AG04449 (cell line): ENCODE results near the gene FCHO1.

ENCODE experiments used
- CTCF ChIA-PET: fragments of 350-600 bp; formaldehyde crosslinking; extraction: SDS; loops from one replicate; lab custom pipeline; 2021; ENCODE audit warnings: antibody characterized with exemption; lab: Yijun Ruan, JAX
- POLR2A ChIA-PET: fragments of 400-600, 350-600 bp; formaldehyde crosslinking; extraction: SDS; loops from one replicate; lab custom pipeline; 2020; ENCODE audit warnings: antibody characterized with exemption, inconsistent platforms; lab: Yijun Ruan, JAX
- DNase-seq: peaks from one replicate; pipeline ENCODE4 v3.0.0-alpha.2; 2010; ENCODE audit warnings: low read depth, low spot score
- H3K4me3 ChIP-seq: 2 replicates; pipeline ENCODE4 v1.5.1; 2011; ENCODE audit warnings: low read depth, mild to moderate bottlenecking, control low read depth, low read length
- TF ChIP-seq, protein P1 (sequence below): IDR thresholded peaks from one replicate; pipeline ENCODE4 v1.5.1; 2011; ENCODE audit warnings: mild to moderate bottlenecking, moderate library complexity, low read length, control low read depth, inconsistent platforms; ENCODE audit not compliant: insufficient read depth; ENCODE audit errors: missing control alignments

The FCHO1 gene

DNA sequence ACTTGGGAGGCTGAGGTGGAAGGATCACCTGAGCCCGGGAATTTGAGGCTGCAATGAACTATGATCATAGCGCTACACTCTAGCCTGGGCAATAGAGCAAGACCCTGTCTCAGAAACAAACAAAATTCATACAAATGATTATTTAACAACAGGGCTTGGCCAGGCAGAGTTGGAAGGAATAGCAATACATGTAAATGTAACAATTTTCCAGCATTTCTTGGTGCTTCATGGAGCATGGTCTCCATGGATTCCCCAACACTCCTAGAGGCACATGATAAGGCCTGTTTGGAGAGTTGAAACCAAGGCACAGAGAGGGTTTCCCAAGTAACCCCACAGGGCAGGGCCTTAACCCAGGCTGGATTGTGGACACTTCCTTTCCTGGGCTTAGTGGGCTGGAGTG lies 59.8 kb downstream of the FCHO1 start:
- no peak overlapping the region for H3K4me3 ChIP-seq
- DNase-seq, result no peak
- ChIA-PET CTCF (interaction anchor here (1.2 kb wide), 1 partner anchor 27 kb away, joined by 4 read pairs; no protein-coding TSS in a partner anchor), POLR2A (no interaction called here)
- TF ChIP-seq, protein P1, sequence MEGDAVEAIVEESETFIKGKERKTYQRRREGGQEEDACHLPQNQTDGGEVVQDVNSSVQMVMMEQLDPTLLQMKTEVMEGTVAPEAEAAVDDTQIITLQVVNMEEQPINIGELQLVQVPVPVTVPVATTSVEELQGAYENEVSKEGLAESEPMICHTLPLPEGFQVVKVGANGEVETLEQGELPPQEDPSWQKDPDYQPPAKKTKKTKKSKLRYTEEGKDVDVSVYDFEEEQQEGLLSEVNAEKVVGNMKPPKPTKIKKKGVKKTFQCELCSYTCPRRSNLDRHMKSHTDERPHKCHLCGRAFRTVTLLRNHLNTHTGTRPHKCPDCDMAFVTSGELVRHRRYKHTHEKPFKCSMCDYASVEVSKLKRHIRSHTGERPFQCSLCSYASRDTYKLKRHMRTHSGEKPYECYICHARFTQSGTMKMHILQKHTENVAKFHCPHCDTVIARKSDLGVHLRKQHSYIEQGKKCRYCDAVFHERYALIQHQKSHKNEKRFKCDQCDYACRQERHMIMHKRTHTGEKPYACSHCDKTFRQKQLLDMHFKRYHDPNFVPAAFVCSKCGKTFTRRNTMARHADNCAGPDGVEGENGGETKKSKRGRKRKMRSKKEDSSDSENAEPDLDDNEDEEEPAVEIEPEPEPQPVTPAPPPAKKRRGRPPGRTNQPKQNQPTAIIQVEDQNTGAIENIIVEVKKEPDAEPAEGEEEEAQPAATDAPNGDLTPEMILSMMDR, result no peak

DNA sequence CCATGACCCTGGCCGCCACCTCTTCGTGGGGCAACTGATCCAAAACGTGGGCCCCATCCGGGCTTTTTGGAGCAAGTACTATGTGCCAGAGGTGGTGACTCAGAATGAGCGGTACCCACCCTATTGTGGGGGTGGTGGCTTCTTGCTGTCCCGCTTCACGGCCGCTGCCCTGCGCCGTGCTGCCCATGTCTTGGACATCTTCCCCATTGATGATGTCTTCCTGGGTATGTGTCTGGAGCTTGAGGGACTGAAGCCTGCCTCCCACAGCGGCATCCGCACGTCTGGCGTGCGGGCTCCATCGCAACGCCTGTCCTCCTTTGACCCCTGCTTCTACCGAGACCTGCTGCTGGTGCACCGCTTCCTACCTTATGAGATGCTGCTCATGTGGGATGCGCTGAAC lies 60.4 kb downstream of the FCHO1 start:
- DNase-seq, result no peak
- ChIA-PET CTCF (interaction anchor here (0.9 kb wide), 1 partner anchor 22 kb away, joined by 3 read pairs; no protein-coding TSS in a partner anchor), POLR2A (no interaction called here)
- TF ChIP-seq, protein P1, result no peak
- no peak overlapping the region for H3K4me3 ChIP-seq

GRCh38 chr19:17812099-17812498 lies 60.8 kb downstream of the FCHO1 start:
- H3K4me3 ChIP-seq, result no peak overlapping the region
- ChIA-PET POLR2A (no interaction called here), CTCF (interaction anchor here (0.9 kb wide), 1 partner anchor 23 kb away, joined by 3 read pairs; no protein-coding TSS in a partner anchor)

GRCh38 chr19:17817668-17818363 lies 66.5 kb downstream of the FCHO1 start:
- H3K4me3 ChIP-seq, result no peak overlapping the region
- TF ChIP-seq, protein P1, result no peak
- POLR2A ChIA-PET, result no interaction called here
- CTCF ChIA-PET, result no interaction called here
- DNase-seq, result no peak

More at GRCh38 chr19:17812099-17812498, 60.8 kb downstream of the FCHO1 start:
- TF ChIP-seq, protein P1, result no peak
- DNase-seq, result no peak

DNA sequence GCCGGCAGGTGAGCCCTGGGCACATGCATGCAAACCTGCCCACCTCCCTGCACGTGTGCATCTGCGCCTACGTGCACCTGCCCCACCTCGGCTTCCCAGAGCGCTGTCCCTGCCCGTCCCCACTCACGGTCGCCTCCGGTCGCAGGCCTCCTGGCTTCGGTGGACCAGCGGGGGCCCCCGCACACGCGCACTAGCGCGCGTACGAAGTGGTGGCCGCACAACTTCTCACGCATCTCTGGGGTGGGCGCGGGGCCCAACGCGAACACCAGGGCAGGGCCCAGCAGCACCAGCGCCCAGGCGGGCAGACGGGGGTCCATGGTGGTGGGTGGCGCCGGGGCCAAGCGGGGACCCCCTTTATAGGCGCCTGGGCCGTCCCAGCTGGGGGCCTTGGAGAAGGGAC lies 69.9 kb downstream of the FCHO1 start, which contains the start of gene INSL3:
INSL3 (minus strand) TSS at position 330 of the 400 bp plus-strand sequence; CDS start at position 317, 13 bp downstream.
- no peak for DNase-seq
- no peak within 1 kb of the TSS for H3K4me3 ChIP-seq
- ChIA-PET CTCF (no interaction called here), POLR2A (no interaction called here)
- TF ChIP-seq, protein P1, result no peak

GRCh38 chr19:17824339-17824738 lies 73.1 kb downstream of the FCHO1 start:
- ChIA-PET CTCF (interaction anchor here (1.3 kb wide), 1 partner anchor 10 kb away, joined by 3 read pairs; no protein-coding TSS in a partner anchor), POLR2A (no interaction called here)
- H3K4me3 ChIP-seq, result no peak overlapping the region
- TF ChIP-seq, protein P1, result no peak
- no peak for DNase-seq
